Body of pancreas (tissue), 4 donors: ENCODE data around the gene JADE1.
A peak's percentile ranks its signal among the peaks of the same experiment; 100 is the strongest.

Experiments used
- POLR2A ChIP-seq, 3 donors: fragments of 450-650 bp; IDR thresholded peaks; one replicate each; pipeline ENCODE4 v1.6.1; 2016; ENCODE audit warnings: antibody characterized with exemption in 3 of 3, mild to moderate bottlenecking in 2 of 3
- TF ChIP-seq, protein P1 (sequence below), 7 experiments: fragments of 450-650 bp in 4 of 7; fragments of 200-600 bp in 3 of 7; sonication (generic) in 3 of 7; IDR thresholded peaks; one replicate each; pipeline ENCODE4 v1.5.1; 2016 to 2019; ENCODE audit warnings: antibody characterized with exemption in 7 of 7

DNA sequence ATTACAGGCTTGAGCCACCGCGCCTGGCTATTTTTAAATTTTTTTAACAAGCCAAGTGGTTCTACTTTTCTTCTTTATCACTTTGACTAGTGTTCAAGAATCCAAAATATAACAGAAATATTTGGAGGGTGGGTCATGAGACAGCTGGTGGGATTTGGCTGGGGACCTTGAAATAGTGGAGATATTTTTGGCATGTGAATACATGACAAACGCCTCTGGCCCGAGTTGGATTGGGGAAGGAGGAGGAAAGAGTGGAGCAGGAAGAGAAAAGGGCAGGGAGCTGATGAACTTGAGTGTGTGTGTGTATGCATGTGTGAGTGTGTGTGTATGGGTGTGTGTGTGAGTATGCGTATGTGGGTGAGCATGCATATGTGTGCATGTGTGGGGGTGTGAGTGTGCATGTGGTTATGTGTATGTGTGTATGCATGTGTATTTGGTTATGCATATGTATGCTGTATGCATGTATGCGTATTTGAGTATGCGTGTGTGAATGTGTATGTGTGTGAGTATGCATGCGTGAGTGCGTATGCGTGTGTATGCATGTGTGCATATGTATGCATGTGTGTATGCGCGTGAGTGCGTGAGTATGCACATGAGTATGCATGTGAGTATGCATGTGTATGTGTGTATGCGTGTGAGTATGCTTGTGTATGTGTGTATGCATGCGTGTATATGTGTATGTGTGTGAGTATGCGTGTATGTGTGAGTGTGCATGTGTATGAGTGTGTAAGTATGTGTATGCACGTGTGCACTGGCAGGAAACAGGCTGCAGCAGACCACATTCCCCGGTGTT is 49.6 kb downstream of the JADE1 start:
- peak in 1 of 3 donors; percentile 7 for TF ChIP-seq POLR2A (IDR thresholded peaks at IDR 0.05)
- TF ChIP-seq, protein P1, sequence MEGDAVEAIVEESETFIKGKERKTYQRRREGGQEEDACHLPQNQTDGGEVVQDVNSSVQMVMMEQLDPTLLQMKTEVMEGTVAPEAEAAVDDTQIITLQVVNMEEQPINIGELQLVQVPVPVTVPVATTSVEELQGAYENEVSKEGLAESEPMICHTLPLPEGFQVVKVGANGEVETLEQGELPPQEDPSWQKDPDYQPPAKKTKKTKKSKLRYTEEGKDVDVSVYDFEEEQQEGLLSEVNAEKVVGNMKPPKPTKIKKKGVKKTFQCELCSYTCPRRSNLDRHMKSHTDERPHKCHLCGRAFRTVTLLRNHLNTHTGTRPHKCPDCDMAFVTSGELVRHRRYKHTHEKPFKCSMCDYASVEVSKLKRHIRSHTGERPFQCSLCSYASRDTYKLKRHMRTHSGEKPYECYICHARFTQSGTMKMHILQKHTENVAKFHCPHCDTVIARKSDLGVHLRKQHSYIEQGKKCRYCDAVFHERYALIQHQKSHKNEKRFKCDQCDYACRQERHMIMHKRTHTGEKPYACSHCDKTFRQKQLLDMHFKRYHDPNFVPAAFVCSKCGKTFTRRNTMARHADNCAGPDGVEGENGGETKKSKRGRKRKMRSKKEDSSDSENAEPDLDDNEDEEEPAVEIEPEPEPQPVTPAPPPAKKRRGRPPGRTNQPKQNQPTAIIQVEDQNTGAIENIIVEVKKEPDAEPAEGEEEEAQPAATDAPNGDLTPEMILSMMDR (IDR thresholded peaks at IDR 0.05), result no peak
